ENCODE results near the gene HTR6.

HTR6 gene

DNA sequence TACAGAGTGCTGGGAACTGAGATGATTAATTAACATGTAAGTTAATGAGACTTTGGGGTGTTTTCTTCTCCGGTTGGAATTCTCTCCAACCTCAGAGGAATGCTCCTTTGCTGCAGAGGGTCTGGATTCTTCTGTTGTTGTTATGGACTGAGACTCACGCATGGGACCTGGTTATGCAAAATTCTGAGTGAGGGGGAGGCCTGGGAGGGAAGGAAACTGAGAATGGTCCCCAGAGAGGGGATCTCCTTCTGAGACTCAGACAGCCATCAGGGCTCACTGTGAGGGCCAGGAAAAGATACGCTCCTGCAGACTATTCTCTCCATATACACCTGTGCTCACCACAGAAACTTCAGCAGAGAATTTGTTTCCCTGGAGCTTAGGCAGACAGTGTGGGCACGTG, 56.3 kb downstream of the HTR6 start:
- DNase-seq (ENCODE audit: low spot score) = no peak

GRCh38 chr1:19723874-19724273, 59.2 kb downstream of the HTR6 start:
- no peak for DNase-seq (ENCODE audit: low spot score)

DNA sequence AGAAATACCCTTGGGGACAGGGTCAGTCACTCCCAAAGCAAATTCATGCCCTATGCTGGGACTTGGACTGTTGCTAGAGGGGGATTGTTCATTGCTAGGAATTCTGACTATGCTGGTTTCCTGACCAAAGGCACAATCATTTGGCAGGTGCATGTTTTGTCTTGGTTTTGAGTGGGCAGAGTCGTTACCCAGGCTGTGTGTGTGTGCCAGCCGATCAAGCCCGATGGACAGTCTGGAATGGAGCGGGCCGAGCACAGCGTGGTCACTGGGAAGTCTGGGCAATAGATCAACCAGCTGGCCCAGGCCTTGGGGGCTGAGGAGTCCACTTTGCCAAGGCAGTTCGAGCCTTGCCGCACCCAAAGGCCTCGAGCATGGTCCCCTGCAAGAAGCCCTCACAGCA, 60.9 kb downstream of the HTR6 start:
- DNase-seq (ENCODE audit: low spot score) = no peak

- DNase-seq (ENCODE audit: low spot score) = no peak
These were observed 63.9 kb downstream of the HTR6 start for GRCh38 chr1:19728413-19729145.

GRCh38 chr1:19730232-19730631, 65.6 kb downstream of the HTR6 start:
- DNase-seq (ENCODE audit: low spot score) = no peak
